HG02943 (cell line): ENCODE measurements around the gene GRAMD1B.

Experiments used
- ATAC-seq: cut with Tn5 transposase; IDR thresholded peaks from one replicate; pipeline ENCODE4 v1.9.1; 2021; ENCODE audit warnings: mild to moderate bottlenecking, low read depth, moderate library complexity; ENCODE audit not compliant: unreplicated experiment

The GRAMD1B gene

GRCh38 chr11:123580557-123581275 lies 150.6 kb downstream of the GRAMD1B start:
- peak; percentile 72 for ATAC-seq

- ATAC-seq = no peak
Observed at GRCh38 chr11:123581651-123582399, 151.8 kb downstream of the GRAMD1B start.

- no peak for ATAC-seq
Observed at GRCh38 chr11:123582992-123583504, 153.0 kb downstream of the GRAMD1B start.

GRCh38 chr11:123584186-123584585 lies 154.1 kb downstream of the GRAMD1B start:
- ATAC-seq = no peak

- no peak for ATAC-seq
Observed at GRCh38 chr11:123584737-123585136, 154.7 kb downstream of the GRAMD1B start.

GRCh38 chr11:123585206-123585605 lies 155.1 kb downstream of the GRAMD1B start:
- no peak for ATAC-seq

- ATAC-seq = no peak
Observed at GRCh38 chr11:123585706-123586105, 155.6 kb downstream of the GRAMD1B start.

- no peak for ATAC-seq
Observed at GRCh38 chr11:123586568-123586967, 156.5 kb downstream of the GRAMD1B start.

- no peak for ATAC-seq
Observed at GRCh38 chr11:123587044-123587443, 157.0 kb downstream of the GRAMD1B start.

- ATAC-seq = no peak
Observed at GRCh38 chr11:123587559-123587958, 157.5 kb downstream of the GRAMD1B start.

GRCh38 chr11:123588117-123588863 lies 158.2 kb downstream of the GRAMD1B start:
- no peak for ATAC-seq

- ATAC-seq = no peak
Observed at GRCh38 chr11:123588864-123589262, 158.8 kb downstream of the GRAMD1B start.

- no peak for ATAC-seq
Observed at GRCh38 chr11:123590296-123590912, 160.3 kb downstream of the GRAMD1B start.

- ATAC-seq = no peak
Observed at GRCh38 chr11:123593570-123593969, 163.5 kb downstream of the GRAMD1B start.

- ATAC-seq = no peak
Observed at GRCh38 chr11:123594188-123594901, 164.3 kb downstream of the GRAMD1B start.

- ATAC-seq = no peak
Observed at GRCh38 chr11:123594921-123595320, 164.9 kb downstream of the GRAMD1B start.

- ATAC-seq = no peak
Observed at GRCh38 chr11:123597859-123598258, 167.8 kb downstream of the GRAMD1B start.

GRCh38 chr11:123601136-123601535 lies 171.1 kb downstream of the GRAMD1B start:
- ATAC-seq = no peak

GRCh38 chr11:123601743-123602142 lies 171.7 kb downstream of the GRAMD1B start:
- no peak for ATAC-seq

- no peak for ATAC-seq
Observed at GRCh38 chr11:123603666-123604065, 173.6 kb downstream of the GRAMD1B start.
